Stimulated activated CD4-positive, alpha-beta T cell treated with anti-CD3 and anti-CD28 coated beads, TNF-alpha, amount 100 ng/mL, for 48 hours (primary cell): ENCODE data around the gene GNB3.
"Not testable (repeated sequence)": the region's sequence is repeated elsewhere in the genome, so short reads cannot be mapped to it uniquely, and the experiment has no call there.

Experiments used
- DNase-seq, 3 donors: peaks; one replicate each; pipeline ENCODE4 v3.0.0-alpha.2; 2020; ENCODE audit warnings: low read depth in 3 of 3

The GNB3 gene

DNA sequence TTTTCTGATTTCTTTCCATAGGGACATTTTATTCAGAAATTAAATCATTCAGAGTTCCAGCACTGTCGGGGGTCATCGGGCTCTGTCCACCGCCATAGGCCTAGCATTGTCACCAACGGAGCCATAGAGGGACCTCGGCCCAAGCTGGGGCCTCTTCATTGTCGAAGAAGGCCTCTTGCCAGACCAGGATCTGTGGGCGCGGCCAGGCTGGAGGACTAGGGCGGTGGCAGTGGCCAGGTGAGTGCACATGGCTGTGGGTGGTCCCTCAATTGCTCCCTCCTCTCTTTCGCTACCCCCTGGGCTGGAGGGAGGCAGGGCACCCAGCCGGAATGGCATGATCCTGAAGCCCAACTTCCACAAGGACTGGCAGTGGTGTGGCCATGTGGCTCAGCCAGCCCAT is 43.0 kb downstream of the GNB3 start:
- no peak for DNase-seq

DNA sequence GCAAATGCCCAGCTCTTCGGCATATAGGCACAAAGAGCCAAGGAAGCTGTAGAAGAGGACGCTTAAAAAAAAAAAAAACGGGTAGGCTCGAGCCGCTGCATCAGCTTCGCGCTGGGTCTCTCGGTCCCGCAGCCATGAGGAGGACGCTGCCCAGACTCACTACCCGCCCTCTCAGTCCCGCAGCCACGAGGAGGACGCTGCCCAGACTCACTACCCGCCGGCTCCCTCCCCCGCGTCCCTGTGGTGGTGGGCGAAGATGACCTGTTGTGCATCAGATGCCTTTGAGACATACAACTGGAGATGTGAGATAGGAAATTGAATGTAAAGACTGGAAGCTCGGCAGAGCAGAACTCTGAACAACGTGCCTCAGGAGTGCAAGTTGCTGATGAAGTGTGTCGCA is 43.8 kb downstream of the GNB3 start:
- no peak for DNase-seq

DNA sequence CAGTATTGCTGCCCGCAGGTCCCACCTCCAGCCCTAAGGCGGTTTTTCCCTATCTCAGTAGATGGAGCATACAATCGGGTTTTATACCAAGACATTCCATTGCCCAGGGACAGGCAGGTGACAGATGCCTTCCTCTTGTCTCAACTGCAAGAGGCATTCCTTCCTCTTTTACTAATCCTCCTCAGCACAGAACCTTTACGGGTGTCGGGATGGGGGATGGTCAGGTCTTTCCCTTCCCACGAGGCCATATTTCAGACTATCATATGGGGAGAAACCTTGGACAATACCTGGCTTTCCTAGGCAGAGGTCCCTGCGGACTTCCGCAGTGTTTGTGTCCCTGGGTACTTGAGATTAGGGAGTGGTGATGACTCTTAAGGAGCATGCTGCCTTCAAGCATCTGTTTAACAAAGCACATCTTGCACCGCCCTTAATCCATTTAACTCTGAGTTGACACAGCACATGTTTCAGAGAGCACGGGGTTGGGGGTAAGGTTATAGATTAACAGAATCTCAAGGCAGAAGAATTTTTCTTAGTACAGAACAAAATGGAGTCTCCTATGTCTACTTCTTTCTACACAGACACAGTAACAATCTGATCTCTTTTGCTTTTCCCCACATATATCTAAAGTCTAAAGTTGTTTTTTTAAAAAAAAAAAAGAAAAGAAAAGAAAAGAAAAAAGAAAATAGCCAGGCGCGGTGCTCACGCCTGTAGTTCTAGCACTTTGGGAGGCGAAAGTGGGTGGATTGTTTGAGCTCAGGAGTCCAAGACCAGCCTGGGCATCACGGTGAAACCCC is 45.7 kb downstream of the GNB3 start:
- DNase-seq: not testable (repeated sequence)

DNA sequence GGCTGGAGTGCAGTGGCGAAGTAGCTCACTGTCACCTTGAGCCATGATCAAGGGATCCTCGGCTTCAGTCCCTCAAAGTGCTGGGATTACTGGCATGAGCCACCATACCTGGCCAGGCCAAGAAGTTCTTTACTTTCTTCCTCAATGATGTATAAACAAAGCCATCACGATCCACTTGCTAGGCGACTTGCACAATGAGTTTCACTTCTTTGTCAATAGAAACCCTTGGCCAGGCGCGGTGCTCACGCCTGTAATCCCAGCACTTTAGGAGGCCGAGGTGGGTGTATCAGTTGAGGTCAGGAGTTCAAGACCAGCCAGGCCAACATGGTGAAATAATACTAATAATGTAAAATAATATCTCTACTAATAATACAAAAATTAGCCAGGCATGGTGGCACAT is 46.7 kb downstream of the GNB3 start:
- DNase-seq: no peak

DNA sequence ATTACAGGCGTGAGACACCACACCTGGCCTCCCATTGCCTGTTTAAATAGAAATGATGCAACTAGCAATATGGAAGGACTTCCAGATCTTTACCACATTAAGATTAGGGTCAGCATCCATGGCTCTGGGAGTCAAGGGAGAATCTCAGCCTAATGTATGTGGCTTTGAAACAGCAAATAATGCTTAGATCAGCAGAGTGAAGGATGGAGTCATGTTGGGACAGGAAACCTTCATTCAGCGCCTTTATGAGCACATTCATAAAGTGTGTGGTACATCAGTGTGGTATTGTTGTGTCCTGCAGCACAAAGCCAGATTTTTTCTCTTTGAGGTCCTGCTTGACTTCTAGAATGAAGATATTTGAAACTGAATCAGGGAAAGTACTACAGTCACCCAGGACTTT is 47.6 kb downstream of the GNB3 start:
- DNase-seq: no peak

DNA sequence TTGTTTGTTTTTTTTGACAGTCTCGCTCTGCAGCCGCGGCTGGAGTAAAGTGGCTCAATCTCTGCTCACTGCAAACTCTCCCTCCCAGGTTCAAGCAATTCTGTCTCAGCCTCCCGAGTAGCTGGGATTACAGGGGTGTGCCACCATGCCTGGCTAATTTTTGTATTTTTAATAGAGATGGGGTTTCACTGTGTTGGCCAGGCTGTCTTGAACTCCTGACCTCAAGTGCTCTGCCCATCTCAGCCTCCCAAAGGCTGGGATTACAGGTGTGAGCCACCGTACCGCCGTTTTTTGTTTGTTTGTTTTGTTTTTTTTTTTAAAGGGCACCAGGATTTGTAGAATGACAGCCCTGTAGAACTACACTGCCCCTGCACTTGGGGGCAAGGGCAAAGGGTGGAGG is 48.1 kb downstream of the GNB3 start:
- DNase-seq: not testable (repeated sequence)

DNA sequence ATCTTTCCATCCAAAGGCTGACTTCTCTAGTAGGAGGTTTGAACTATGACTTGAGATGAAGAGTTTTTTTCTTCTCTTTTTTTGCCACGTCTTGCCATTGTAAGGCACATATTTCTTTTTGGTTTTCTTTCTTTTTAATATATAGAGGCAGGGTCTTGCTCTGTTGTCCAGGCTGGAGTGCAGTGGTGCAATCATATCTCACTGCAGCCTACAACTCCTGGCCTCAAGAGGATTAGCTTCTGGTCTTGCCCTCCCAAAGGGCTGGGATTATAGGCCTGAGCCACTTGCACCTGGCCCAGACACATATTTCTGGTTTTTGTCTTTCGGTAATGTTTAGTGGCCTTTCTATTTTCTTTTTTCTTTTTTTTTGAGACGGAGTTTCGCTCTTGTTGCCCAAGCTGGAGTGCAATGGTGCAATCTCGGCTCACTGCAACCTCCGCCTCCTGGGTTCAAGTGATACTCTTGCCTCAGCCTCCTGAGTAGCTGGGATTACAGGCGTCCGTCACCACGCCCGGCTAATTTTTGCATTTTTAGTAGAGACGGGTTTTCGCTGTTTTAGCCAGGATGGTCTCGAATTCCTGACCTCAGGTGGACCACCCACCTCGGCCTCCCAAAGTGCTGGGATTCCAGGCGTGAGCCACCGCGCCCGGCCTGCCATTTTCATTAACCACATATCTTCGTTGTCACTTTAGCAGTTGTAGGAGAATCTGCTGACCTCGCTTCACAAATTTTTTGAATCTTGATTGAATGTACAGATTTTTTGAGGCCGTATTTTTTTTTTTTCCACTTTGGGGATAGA is 49.2 kb downstream of the GNB3 start:
- not testable (repeated sequence) for DNase-seq

DNA sequence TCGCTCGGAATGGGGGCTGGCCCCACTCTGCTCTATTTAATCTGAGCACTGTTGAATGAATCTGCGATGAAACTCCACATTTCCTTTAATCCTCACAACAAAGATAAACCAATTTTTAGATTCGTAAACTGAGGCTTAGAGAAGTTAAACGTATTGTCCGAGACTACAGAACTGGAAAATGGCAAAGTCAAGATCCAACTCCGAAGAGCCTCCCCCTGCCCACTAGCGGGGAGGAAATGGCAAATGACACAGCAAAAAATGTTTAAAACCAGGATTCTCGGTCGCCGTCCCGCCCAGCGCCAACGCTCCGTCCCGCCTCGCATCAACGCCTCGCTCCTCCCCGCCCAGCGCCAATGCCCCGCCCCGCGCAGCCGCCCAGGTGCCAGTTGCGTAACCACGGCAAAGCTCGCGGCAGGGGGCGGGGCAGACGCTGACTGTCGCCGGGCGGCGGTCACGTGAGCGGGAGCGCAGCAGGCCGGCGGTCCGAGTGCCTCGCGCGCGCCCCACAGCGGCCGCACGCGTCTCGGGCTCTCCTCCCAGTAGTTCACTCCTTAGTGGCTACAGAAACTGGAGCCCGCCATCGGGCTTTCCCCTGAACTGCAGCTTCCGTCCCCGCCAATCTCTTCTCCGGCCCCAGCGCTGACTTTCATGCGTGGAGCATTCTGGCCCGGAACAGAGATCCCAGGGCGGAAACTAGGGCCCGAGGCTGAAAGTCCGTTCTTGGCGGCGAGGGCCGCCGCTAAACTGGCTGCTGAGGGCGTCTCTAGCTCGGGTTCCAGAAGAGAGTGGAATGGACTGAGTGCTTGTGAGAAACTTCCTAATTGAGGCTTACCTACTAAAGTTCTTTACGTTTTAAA is 50.3 kb downstream of the GNB3 start:
- DNase-seq: peak; percentile 96 to 99 (median 99)

DNA sequence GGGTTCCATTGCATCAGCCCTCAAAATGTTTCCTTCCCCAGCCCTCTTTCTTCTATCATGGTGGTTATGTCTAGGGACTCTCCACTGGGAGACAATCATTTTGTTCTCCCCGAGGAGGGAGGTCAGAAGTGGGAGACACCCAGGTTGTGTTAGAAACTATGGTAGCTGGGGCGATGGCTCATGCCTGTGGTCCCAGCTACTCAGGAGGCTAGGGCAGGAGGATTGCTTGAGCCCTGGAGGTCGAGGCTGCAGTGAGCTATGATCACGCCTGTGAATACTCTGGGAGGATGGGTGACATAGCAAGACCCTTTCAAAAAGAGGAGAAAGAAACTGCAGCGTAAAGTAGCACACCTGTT is 50.9 kb downstream of the GNB3 start:
- no peak for DNase-seq

DNA sequence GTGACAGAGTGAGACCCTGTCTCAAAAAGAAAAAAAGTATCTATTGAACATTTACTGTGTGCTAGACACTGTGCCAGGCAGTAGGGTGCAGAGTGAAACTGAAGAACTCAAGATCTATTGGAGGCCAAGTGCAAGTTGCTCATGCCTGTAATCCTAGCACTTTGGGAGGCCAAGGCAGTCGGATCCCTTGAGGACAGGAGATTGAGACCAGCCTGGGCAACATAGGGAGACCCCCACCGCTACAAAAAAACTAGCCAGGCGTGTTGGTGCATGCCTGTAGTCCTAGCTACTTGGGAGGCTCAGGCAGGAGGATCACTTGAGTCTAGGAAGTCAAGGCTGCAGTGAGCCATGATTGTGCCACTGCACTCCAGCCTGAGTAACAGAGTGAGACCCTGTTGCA is 52.0 kb downstream of the GNB3 start:
- DNase-seq: not testable (repeated sequence)

DNA sequence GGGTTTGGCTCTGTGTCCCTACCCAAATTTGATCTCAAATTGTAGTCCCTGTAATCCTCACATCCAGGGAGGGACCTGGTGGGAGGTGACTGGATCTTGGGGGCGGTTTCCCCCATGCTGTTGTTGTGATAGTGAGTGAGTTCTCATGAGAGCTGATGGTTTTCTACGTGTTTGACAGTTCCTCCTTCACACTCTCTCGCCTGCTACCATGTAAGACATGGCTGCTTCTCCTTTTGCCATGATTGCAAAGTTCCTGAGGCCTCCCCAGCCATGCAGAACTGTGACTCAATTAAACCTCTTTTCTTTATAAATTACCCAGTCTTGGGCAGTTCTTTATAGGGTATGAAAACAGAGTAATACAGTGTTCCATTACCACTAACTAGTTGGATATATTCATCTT is 53.6 kb downstream of the GNB3 start:
- no peak for DNase-seq
